ENCODE results near the gene UNC5C.

Gene UNC5C

DNA sequence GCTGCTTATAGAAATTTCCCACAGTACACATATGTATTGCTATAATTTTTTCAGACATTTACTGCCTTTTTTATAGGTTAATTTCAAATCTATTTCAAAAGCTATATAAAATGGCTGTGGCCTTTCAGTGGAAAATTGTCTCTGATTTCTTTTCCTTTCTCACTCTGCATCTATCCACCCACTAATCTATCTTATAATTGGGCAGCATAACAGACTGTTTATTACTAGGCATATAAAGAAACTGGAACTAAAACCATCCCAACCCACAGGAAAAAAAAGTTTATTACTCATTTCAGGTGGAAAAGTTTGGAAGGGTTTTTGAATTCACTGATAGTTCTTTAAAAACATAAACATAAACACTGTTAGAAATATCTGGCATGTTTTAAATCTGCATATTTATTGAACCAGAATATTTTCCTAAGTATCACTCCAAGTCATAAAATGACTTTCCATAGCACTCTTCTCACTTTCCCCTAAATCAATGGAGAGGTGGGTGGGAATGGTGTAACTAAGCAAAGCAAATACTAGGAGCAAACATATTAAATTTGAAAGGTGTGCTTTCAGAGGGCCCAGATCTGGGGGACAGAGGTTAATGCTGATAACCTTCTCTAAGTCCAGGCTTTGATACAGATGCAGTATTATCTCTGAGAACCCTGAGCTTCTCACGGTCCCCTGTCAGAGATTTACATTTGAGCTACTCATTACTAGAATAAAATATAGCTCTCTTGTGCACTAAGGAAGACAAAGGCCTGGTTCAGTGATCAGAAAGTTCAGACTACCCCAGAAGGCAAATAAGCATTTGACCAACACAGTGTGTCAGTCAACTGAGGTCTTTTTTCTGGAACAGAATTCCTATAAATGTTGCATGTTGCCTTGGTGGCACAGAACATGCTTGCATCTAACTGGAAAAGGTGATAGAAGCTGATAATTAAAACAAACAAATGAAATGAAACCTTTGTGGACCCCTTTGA, 328.3 kb downstream of the UNC5C start:
- no peak for DNase-seq (ENCODE audit: low read depth in 2 of 2)

DNA sequence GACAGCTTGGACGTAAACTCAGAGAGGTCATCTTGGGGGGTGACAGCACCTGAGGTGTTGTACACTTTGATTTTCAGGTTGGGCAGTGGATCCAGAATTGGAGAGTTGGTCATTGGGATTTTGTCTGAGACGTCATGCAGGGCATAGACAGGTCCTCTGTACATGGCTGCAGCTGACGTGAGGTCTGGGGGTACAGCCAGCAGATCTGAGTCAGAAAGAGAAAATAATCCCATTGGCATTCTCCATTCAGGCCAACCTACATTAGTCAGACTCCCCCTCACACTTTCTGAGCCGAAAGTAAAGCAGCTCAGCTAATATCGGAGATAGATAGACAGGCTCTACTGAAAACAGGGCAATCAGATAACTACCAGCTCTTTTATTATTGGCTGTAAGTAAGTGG, 329.7 kb downstream of the UNC5C start:
- DNase-seq (ENCODE audit: low read depth in 2 of 2) = no peak

DNA sequence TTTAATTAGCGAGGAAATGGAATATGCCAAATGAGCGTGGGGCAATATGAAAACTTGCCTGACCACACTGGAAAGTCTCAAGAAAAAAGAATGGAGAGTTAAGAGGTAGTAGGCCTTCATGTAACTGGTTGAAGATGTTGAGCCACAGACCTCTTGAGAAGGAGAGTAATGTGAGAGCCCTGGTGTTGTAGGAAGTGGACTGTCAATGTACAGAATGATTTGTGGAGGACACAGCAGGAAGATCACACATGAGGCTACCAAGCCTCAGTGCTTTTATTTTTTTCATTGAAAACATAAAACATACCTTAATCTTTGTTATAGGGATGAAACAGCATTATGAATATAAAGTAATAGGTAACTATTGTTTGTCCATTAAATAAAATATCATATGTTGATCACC, 331.6 kb downstream of the UNC5C start:
- no peak for DNase-seq (ENCODE audit: low read depth in 2 of 2)

DNA sequence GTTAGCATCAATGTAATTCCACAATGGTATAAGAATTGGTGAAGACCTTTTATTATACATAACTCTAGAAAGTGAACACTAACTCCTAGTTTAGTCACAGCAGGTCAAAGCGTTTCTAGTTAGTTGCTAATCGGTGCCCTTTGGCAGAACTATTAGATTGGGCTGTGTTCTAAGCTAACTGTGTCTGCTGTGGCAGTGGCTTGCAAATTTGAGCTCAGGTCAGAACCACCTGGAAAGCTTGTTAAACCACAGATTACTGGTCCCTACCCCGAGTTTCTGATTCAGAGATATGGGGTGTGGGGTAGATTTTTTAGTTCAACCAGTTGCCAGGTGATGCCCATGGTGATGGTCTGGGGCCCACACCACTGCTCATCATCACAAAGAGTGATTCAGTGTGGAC, 332.1 kb downstream of the UNC5C start:
- DNase-seq (ENCODE audit: low read depth in 2 of 2) = no peak

DNA sequence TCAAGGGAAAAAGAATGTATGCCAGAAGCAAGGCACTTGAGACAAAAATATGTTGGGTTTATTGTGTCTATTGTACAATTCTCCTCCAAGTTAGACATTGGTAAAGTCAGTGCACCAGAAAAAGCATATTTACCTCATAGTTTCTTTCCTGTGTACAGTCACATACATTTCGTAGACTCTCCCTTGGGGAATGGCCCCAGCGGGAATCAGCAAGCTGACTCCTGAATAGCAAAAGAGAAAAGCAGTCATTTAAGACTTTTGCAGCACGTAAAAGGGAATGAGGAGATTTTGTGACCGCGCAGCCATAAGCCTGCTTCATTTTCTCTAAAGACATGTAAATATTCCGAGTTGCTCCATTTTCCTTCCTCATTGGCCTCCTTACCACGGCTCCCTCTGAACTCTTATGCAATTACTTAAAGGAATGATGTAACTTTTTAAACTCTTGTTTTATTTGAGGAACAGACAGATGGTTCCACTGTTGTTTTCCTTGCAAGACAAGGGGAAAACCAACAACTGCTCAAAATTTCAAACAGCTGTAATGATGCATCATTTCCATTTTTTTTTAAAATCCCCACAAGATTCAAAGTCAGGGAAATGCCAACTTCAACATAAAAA, 332.7 kb downstream of the UNC5C start:
- DNase-seq (ENCODE audit: low read depth in 2 of 2) = no peak

DNA sequence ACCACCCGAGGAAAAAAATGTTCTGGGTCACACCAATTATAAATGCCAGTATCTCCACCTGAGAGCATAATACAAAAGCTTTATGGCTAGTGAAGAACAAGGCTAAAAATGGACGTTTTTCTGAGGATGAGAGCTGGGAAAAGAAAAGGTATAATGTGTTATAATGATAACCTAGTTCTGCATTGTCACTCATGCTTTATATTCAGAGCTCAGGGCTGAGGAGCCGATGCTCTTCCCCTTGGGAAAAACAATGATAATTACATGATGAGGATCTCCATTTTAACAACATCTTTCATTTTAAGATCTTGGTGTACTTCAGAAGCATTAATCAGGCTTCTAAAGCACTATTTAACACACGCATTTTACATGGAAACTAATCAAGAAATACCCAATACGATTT, 333.7 kb downstream of the UNC5C start:
- no peak for DNase-seq (ENCODE audit: low read depth in 2 of 2)

DNA sequence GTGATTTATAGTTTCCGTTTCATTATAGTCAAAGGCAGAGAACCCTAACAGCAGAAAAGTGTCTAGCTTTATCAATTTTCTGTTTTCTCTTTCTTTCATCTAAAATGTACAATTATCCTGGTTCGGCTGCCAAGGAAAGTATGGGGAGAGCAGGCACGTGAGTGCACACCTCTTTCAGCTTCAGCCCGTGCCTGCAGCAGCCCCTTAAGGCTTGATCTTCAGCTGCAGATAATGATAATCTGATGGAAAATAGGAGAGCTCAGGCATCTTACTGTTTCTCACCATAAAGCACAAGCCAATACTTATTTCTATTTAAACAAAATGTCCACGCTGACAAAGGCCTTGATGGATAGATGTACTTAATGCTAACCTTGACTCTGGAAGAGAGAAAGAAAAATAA, 334.4 kb downstream of the UNC5C start:
- no peak for DNase-seq (ENCODE audit: low read depth in 2 of 2)

DNA sequence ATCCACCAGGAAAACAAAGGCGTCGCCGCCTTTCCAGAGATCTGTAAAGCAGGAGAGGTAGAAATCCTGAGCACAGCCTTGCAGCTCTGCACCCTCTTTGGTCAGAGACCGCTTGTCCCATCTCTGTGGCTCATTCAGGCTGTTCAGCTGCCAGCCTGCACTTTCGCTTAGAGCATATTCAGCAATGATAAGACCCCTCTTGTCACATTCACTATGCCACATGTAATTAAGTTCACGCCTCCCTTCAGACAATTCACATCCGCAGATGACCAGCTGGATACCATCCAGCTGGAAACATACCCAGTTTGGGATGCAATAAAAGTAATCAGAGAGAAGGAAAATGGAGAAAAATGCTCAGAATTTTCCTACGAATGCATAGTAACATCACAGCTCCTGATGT, 335.4 kb downstream of the UNC5C start:
- DNase-seq (ENCODE audit: low read depth in 2 of 2) = no peak

DNA sequence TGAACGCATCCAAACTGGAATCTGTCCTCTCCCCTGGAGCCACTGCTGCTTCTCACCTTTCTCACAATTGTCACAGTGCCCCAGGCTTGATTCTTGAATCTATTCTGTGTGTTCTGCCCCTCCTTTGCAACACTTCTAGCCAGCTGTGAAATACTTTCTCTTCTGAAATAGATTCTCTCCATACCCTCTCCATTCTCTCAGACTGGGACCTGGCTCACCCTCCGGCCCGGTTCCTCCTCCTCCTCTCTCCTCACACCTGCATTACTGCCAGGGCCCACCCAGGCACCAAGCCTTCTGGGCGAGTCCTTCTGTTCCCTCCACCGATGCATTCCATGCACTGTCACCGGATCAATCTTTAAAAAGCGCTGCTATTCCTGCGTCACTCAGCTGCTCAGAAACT, 336.1 kb downstream of the UNC5C start:
- no peak for DNase-seq (ENCODE audit: low read depth in 2 of 2)

DNA sequence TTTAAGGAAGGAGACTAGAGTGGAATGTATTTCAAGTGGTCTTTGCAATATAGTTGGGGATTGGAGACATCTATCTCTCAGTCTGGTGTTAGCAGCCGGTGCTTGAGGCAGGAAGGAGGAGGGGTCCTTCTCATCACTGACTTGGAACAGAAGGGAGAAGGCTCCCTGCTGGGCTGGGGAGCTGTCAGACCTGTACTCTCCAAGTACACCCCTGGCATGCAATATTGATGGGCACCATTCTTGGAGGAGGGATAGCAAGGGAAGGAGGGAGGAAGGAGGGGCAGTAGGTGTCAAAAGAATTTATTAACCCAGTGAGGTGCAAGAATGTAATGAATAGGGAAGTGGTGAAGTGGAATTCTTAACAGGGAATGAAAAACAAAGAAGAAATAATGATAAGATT, 338.8 kb downstream of the UNC5C start:
- DNase-seq (ENCODE audit: low read depth in 2 of 2) = no peak

DNA sequence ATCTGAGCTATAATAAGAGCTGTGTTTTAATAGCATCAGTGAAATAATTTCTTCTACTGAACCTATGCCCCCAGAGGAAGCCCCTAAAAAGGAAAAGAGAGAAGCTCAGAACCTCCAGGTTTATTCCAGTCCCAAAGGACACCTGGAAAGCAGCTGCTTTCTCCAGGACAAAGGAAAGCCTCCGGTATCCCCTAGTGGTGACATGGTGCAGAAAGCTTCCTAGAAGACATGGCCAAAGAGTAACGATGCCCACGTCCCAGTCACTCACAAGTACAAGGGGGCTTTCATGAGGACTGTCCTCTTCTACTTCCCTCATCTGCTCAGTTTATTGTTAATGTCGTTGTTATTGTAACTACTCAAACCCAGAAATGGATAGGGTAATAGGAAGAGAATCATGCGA, 343.9 kb downstream of the UNC5C start:
- no peak for DNase-seq (ENCODE audit: low read depth in 2 of 2)

DNA sequence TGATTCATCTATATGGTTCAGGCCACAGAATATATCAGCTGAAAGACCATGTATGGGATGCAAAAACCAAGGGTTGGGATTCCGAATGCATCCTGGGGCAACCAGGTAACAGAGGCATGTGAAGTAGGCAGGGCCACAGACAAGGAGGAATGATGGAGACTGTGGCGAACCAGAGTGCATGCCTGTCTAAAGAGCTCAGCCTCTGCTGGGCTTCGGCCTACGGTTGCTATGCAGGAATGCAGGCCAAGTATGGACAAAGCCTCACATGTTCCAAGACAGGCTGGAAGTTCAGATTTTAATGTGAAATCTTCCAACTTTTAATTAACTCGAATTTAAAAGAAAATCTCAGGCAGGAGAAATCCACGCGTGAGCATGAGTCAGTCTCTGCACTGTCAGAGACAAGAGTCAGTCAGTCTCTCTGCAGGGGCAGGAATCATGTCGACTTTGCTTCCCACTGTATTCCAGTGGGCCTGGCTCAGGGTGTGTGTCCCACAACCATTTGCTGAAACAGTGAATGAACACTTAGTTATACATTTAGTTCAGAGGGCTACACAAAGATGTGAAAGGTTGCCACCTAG, 344.4 kb downstream of the UNC5C start:
- no peak for DNase-seq (ENCODE audit: low read depth in 2 of 2)

DNA sequence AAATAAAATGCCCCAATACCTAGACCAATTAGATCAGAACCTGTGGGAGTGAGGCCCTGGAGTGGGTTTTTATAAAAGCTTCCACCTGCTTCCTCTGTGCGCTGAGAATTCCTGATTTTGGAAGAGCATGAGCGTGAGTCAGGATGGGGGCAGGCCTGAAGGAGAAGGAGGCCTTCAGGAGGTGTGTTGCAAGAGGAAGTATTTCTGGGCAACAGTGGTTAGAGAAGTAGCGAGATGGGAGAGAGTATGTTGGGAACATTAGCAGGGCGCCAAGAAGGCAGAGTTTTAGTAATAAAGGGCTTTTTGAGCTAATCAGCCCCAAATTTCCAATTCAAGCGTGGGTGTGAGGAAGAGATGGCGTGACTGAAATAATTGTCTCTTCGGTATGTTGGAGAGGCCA, 349.8 kb downstream of the UNC5C start:
- no peak for DNase-seq (ENCODE audit: low read depth in 2 of 2)

DNA sequence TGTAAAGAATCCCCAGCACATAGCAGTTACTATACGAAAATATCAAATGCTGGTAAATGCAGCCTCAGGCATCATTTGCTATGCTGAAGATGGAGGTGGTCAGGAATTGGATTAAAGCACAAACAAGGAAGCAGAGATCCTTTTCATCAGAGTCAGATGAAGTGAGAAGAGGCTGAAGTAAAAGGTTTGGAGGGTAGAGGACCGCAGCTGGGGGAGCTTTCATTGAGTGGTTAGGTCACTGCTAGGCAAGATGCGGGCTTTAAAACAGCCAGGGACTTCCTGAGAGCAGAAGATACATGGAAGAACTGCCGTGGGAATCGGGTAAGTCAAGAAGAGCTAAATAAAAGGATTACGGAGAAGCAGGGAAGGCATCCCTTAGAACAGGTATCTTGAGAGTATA, 351.4 kb downstream of the UNC5C start:
- DNase-seq (ENCODE audit: low read depth in 2 of 2) = no peak

DNA sequence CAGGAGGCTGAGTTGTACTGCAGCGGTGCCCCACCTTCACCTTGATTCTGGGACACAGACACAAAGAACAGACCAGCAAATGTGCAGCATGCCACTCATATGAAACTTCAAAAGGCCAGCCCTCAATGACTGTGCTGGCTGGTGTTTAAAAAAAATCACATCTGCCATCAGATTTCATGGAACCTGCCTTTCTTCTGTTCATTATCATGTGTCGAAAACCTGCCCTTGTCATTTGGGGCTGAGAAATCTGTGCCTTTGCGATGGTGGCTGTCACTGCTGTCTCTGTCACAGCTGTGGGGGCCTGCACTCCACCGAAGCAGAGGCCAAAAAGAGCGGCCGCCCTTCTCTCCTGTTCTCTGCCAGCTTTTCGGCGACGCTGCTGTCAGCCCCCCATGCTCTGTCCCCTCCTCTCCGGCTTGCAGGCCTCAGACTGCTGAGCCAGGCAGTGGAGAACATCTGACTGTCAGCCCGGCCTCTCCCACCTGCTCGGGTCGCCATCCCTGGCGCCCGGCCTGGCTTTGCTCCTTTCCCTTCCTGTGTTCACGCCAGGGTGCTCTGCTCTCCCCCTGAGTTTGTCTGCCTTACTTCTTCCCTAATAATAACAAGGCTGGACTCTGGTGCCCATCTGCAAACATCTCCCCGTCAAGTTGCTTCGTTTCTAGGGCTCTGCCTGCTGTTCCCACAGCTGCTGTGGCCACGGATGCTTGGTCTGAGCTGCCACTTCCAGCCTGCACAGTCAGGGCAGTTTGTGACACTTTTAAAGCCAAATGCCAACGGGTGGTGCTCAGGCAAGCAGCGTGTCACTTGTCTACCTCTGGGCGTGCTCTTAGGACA, 355.2 kb downstream of the UNC5C start:
- no peak for DNase-seq (ENCODE audit: low read depth in 2 of 2)

DNA sequence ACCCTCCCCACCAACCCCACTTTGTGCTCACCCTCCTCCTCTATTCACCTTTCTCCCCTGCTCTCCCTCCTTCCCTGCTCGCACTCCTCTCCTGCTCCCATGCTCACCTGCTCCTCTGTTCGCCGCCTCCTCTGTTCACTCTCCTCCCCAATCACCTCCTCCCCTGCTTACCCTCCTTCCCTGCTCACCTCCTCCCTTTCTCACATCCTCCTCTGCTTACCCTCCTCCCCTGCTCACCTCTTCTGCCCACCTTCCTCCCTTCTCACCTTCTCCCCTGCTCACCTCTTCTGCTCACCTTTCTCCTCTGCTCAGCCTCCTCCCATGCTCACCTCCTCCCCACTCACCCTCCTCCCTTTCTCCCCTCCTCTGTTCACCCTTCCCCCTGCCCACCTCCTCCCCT, 357.2 kb downstream of the UNC5C start:
- DNase-seq (ENCODE audit: low read depth in 2 of 2) = no peak

DNA sequence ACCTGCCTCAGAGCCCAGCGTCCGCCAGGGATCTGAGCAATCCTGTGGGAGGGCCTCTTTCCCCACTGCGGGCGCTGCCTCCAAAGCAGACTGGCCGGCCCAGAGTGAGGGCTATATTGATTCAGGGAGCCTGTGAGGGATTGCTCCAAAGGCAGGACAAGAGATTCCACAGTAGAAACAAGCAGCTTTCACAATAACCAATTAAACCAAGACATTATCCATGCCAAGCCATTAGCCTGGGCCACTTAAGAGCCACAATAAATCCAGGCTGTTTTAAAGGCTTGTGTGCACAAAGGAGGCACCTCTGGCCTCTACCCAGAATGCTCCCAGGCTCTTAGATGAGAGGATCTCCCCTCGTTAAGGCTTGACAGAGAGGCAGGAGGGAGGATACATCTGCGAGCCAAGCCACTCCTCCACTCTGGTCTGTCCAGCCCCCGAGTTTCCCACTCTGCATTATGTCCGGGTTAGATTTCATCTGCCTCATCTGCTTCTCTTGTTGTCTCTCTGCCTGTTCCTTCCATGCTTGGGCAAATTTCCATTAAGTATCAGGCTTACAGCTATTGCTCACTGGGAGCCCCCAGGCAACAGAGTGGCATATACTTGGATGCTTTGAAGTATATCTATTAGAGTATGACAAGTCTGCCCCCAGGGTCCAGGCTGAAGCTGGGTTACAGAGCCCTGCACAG, 357.9 kb downstream of the UNC5C start:
- DNase-seq (ENCODE audit: low read depth in 2 of 2) = no peak

DNA sequence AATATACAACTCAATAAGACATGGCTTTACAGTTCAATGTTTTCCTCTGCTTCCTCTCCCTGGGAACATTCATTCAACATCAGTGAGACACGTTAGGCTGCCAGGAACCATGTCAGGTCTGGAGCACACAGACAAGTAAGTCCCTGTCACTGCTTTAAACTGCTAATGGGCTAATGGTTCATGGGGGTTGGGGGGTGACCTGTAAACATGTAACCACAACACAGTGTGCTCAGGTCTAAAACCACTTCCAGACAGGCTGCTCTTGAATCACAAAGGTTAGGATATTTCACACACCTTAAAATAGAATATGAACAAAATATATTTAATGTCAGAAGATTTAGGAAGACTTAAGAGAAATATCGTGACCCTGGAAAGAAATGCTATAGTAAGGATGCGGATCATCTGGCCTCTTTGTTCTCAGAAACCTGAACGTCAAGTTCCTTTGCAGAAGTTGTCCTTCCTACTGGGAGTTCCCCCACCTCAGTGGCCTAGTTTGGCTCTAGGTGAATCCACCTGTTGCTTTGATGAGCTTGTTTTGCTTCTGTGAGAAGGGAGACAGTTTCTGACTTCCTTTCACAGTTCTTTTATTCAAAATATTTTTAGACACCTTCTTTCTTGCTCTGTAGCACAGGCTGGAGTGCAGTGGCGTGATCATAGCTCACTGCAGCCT, 359.9 kb downstream of the UNC5C start:
- DNase-seq (ENCODE audit: low read depth in 2 of 2) = no peak

DNA sequence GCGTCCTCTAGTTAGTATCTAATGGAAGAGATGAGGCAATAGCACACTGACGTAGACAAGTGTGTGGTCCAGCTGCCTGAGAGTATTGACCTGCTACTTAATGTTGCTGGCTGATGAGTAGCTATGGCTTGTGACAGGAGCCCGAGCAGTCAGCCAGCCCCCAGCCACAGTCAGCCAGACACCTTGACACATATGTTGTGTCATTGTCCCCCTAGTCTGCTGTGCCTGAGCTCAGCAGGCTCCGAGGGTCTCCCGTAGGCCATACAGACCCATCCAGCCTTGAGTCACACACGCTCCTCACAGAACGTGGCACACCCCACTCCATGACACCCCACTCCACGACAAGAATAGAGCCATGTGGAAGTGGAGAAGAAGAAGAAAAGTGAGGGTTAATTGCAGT, 362.1 kb downstream of the UNC5C start:
- DNase-seq (ENCODE audit: low read depth in 2 of 2) = no peak

DNA sequence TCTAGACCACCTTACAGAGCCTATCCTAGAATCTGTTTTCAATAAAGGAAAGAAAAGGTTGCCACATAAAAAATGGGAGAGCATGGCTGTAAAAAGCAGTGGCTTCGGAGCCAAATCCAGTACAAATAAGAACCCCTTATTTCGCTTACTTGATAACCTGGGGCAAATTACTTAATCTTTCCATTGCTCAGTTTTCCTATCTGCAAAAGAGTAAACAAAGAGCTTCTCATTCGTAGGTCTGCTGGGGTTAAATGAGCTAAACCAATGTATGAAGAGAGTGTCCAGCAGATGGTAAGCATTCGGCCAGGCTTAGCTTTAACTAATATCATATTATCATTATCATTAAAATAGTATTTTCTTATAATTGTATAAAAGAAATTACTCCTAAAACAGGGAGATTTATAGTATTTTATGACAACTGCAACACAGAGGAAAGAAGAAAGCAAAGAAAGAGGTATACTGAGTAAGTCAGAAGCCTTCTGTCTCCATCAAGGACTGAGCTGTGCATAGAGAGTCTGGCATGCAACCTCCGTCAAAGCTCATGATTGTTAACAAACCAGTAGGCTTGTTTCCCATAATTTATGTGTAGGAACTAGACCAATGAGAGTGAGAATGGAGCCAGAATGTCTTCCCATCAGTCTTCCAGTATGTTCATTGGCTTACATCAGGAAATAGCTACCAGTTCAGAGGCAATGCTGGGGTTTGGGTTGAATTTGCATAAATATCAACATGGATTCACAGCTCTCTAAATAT, 364.9 kb downstream of the UNC5C start:
- no peak for DNase-seq (ENCODE audit: low read depth in 2 of 2)

Measured in stimulated activated CD4-positive, alpha-beta T cell treated with anti-CD3 and anti-CD28 coated beads, Interleukin-1b, Interleukin-23, amount 100 ng/mL, for 4 hours (primary cell).